Gastroesophageal sphincter (tissue), 4 donors: Measurements from ENCODE around the gene ASTL. TPM values are rescaled to one million over a fixed set of nuclear protein-coding genes. Genes with fewer than 3 reads are reported as not detected.

Experiments
- ATAC-seq: fragments of 150-250 bp; one replicate; pipeline ENCODE4 v1.9.1; 2016; ENCODE audit warnings: mild to moderate bottlenecking, moderate library complexity
- H3K27ac ChIP-seq, 4 donors: fragments of 200-600 bp; sonication (generic) in 3 of 4; 1 replicate in 3 of 4; 2 replicates in 1 of 4; pipeline ENCODE4 v1.5.1; 2016 to 2019
- H3K27me3 ChIP-seq: fragments of 200-600 bp; sonication (generic); one replicate; pipeline ENCODE4 v1.5.1; 2019
- H3K36me3 ChIP-seq, 2 donors: fragments of 200-600 bp; sonication (generic); one replicate each; pipeline ENCODE4 v1.5.1; 2019; ENCODE audit warnings: control low read depth in 1 of 2
- H3K4me1 ChIP-seq, 3 donors: fragments of 200-600 bp; sonication (generic); 1 replicate in 2 of 3; 2 replicates in 1 of 3; pipeline ENCODE4 v1.5.1; 2016 to 2019; ENCODE audit warnings: control low read depth in 2 of 3
- H3K4me3 ChIP-seq, 2 donors: fragments of 200-600 bp; sonication (generic); one replicate each; pipeline ENCODE4 v1.5.1; 2019; ENCODE audit warnings: mild to moderate bottlenecking in 1 of 2, moderate library complexity in 1 of 2
- H3K9me3 ChIP-seq, 3 donors: fragments of 200-600 bp; sonication (generic); one replicate each; pipeline ENCODE4 v1.5.1; 2017 to 2019; ENCODE audit warnings: control low read depth in 2 of 3
- EP300 ChIP-seq: sonication (generic); formaldehyde crosslinking; IDR thresholded peaks from one replicate; pipeline ENCODE4 v1.6.1; 2017; ENCODE audit warnings: antibody characterized with exemption, mild to moderate bottlenecking
- POLR2A ChIP-seq, 2 donors: fragments of 450-650 bp; IDR thresholded peaks; one replicate each; pipeline ENCODE4 v1.6.1; 2017; ENCODE audit warnings: antibody characterized with exemption in 2 of 2, mild to moderate bottlenecking in 2 of 2, moderate library complexity in 1 of 2
- POLR2AphosphoS5 ChIP-seq: sonication (generic); formaldehyde crosslinking; IDR thresholded peaks from one replicate; pipeline ENCODE4 v1.6.1; 2017; ENCODE audit warnings: antibody characterized with exemption
- WGBS, 2 donors: methylation state at CpG; one replicate each; pipeline ENCODE4 v1.1.5; 2018; ENCODE audit warnings: low coverage in 1 of 2; 5-methylcytosine and 5-hydroxymethylcytosine counted together
- total RNA-seq, 4 donors: library from RNA; depleted of rRNA; stranded (reverse); fragments of >200 nt; gene quantifications; one replicate each; pipeline ENCODE4 v1.1.0, GENCODE V29; 2016
- TF ChIP-seq, protein P1 (sequence below), 4 experiments: fragments of 200-600 bp in 2 of 4; fragments of 450-650 bp in 2 of 4; sonication (generic) in 1 of 4; IDR thresholded peaks; one replicate each; pipeline ENCODE4 v1.5.1; 2017 to 2019; ENCODE audit warnings: antibody characterized with exemption in 4 of 4, mild to moderate bottlenecking in 2 of 4, moderate library complexity in 2 of 4

ASTL gene
- total RNA-seq, 4 donors from 2014 or later, result not detected

- TF ChIP-seq POLR2A (IDR thresholded peaks at IDR 0.05) (no peak), EP300 (no peak)
- Histone ChIP-seq H3K27me3 (peaks cover 34% of the 10 kb centered on the region), H3K9me3 (no peaks in the 10 kb centered on the region), H3K27ac (no peak overlapping the region), H3K4me1 (no peaks in the 10 kb centered on the region), H3K36me3 (no peaks in the 10 kb centered on the region), H3K4me3 (no peak overlapping the region)
- no peak for ATAC-seq
- WGBS, 2 donors, result 75 to 80% methylated on average over 2 to 5 of the region's 18 CpGs
These were observed 46.4 kb downstream of the ASTL start for GRCh38 chr2:96091711-96092572.

DNA sequence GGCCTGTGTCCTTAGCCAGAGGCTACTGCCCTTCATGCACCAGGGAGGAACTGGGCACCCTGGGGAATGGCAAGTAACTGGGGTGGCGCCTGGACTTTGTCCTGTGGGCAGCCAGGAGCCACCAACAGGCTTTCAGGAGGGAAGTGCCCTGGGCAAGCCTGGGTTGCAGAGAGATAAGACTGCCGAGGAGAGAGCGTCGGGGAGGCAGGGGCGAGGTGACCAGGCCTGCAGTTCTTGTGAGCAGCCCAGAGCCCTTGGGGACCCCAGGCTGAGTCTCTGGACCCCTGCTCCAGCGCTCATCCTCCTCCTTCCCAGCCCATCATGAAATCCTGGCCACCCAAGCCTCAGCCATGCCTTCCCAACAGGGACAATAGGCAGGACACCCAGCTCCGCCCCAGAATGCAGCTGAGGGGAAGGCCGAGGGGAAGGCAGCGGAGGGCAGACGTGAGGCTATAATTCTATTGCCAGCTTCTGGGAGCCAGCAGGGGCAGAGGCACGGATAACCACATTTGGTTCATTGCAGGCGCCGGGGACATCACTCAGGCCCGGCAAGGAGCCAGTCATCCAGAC, 47.1 kb downstream of the ASTL start:
- no peak for ATAC-seq
- H3K27me3 ChIP-seq, result peaks cover 34% of the 10 kb centered on the region
- no peaks in the 10 kb centered on the region for H3K9me3 ChIP-seq
- no peaks in the 10 kb centered on the region for H3K4me1 ChIP-seq
- TF ChIP-seq EP300 (no peak), POLR2AphosphoS5 (no peak), POLR2A (IDR thresholded peaks at IDR 0.05) (no peak)
- TF ChIP-seq, protein P1, sequence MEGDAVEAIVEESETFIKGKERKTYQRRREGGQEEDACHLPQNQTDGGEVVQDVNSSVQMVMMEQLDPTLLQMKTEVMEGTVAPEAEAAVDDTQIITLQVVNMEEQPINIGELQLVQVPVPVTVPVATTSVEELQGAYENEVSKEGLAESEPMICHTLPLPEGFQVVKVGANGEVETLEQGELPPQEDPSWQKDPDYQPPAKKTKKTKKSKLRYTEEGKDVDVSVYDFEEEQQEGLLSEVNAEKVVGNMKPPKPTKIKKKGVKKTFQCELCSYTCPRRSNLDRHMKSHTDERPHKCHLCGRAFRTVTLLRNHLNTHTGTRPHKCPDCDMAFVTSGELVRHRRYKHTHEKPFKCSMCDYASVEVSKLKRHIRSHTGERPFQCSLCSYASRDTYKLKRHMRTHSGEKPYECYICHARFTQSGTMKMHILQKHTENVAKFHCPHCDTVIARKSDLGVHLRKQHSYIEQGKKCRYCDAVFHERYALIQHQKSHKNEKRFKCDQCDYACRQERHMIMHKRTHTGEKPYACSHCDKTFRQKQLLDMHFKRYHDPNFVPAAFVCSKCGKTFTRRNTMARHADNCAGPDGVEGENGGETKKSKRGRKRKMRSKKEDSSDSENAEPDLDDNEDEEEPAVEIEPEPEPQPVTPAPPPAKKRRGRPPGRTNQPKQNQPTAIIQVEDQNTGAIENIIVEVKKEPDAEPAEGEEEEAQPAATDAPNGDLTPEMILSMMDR (IDR thresholded peaks at IDR 0.05), result no peak
- no peaks in the 10 kb centered on the region for H3K36me3 ChIP-seq
- no CpG with 5 or more reads among the region's 14 CpGs for WGBS, 2 donors
- H3K4me3 ChIP-seq, result no peak overlapping the region
- H3K27ac ChIP-seq, result no peak overlapping the region

GRCh38 chr2:96090196-96090926, 47.9 kb downstream of the ASTL start:
- Histone ChIP-seq H3K4me3 (no peak overlapping the region), H3K9me3 (no peaks in the 10 kb centered on the region), H3K27ac (no peak overlapping the region), H3K27me3 (peaks cover 34% of the 10 kb centered on the region), H3K4me1 (no peaks in the 10 kb centered on the region), H3K36me3 (no peaks in the 10 kb centered on the region)
- no peak for ATAC-seq
- 89 to 95% methylated on average over 4 to 5 of the region's 12 CpGs for WGBS, 2 donors
- TF ChIP-seq POLR2A (IDR thresholded peaks at IDR 0.05), result no peak
- TF ChIP-seq POLR2AphosphoS5, result no peak
- no peak for TF ChIP-seq EP300
- TF ChIP-seq, protein P1 (IDR thresholded peaks at IDR 0.05), result no peak

DNA sequence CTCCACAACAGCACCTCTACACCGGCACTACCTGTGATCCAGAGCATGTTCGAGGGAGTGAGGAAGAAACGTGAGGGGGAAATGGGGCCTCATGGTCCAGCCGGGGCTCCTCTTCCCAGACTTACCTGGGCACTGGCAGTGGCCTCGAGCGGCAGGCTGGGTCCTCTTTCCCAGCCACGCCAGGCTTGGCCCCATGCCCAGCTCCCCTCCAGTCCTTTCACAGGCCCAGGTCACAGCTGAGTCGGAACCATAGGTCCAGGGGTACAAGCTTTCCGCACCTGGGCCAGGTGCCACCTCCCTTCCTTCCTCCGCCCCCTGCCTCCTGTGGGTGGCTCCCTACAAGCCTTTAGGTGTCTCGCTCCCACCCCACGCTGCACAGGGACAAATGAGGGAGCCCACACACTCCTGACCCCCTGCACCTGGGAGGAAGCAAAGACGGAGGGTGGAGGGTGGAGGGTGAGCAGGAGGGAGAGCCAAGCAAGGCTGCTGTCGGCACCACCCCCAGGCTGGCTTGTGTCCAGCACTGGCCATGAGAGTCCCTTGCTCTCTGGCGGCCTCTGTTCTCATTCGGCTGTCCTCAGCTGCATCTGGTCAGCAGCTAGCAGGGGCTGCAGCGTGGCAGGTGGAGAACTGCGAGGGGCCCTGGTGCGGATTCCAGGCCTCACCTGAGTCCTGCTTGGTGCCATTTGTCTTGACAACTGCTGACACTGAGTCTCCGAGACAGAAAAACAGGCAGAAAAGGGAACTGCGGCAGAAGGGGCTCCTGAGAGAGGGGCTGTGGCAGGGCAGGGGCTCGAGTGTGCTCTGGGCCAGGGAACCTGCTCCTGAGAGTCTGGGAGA, 48.7 kb downstream of the ASTL start:
- H3K4me1 ChIP-seq, result no peaks in the 10 kb centered on the region
- no peak overlapping the region for H3K4me3 ChIP-seq
- no peak for TF ChIP-seq EP300
- no peak for TF ChIP-seq POLR2A (IDR thresholded peaks at IDR 0.05)
- H3K27me3 ChIP-seq, result peaks cover 34% of the 10 kb centered on the region
- H3K27ac ChIP-seq, result no peak overlapping the region
- no peaks in the 10 kb centered on the region for H3K9me3 ChIP-seq
- 72% methylated on average over 6 of the region's 22 CpGs; no CpG with 5 or more reads in 1 of the 2 donors for WGBS, 2 donors
- H3K36me3 ChIP-seq, result no peaks in the 10 kb centered on the region
- no peak for ATAC-seq

GRCh38 chr2:96088340-96089335, 49.7 kb downstream of the ASTL start:
- ATAC-seq, result no peak
- TF ChIP-seq, protein P1 (IDR thresholded peaks at IDR 0.05), result no peak
- TF ChIP-seq POLR2A (IDR thresholded peaks at IDR 0.05), result no peak
- TF ChIP-seq EP300, result no peak
- TF ChIP-seq POLR2AphosphoS5, result no peak
- 62 to 76% methylated on average over 2 to 10 of the region's 19 CpGs for WGBS, 2 donors

More at GRCh38 chr2:96088340-96089335, 49.7 kb downstream of the ASTL start:
- H3K27ac ChIP-seq, result no peak overlapping the region
- no peaks in the 10 kb centered on the region for H3K36me3 ChIP-seq
- peaks cover 34% of the 10 kb centered on the region for H3K27me3 ChIP-seq
- no peaks in the 10 kb centered on the region for H3K9me3 ChIP-seq
- no peak overlapping the region for H3K4me3 ChIP-seq
- peaks cover 0 to 3% (median 0%) of the 10 kb centered on the region in 3 donors for H3K4me1 ChIP-seq
